Middle frontal gyrus (tissue), 1 donor: ENCODE results near the gene CPT2.

Source experiments
- DNase-seq: peaks from one replicate; pipeline ENCODE4 v3.0.0-alpha.2; 2015; ENCODE audit warnings: low spot score; ENCODE audit errors: extremely low spot score

CPT2 gene

DNA sequence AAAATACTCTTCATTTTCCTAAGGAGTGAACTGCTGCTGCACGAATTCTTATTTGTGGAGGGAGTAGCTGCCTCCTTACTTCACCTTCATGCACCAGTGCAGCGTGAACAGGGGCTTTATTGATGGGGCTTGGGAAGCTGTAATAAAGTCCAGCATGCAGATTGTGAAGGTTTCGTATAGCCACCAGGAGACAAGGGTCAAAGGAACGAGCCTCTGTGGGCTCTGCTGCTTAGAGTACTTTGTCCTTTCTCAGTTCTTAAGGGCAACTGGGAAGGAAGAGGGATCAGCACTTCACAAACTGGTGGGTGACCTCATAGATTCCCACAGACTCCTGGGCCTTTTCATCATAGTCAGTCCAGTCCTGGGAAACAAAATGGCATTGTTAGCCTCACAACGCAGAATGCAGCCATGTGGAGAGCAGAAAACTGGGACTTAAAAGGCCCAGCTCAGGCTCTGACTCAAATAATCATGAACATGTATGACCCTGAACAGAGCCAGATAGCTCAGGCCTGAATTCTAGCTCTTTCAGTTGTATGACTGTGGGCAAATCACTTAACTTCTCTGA lies 17.8 kb downstream of the CPT2 start:
- no peak for DNase-seq

DNA sequence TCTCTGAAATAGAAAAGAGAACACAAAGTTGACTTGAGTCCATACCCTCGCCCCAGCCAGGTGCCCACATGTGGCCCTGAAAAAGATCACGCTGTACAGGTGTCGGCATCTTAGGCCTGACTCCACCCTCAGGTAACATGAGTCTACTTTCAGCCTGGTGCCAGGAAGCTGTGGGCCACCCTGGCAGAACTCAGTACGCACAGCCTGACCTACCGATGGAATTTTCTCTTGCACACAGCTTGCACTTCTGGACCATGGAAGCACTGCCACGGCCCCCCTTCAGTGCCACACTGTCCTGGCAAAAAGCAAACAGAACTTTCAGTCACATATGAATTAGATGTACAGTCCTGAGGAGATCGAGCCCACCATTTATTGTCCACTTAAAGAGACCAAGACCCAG lies 21.6 kb downstream of the CPT2 start:
- DNase-seq: no peak

DNA sequence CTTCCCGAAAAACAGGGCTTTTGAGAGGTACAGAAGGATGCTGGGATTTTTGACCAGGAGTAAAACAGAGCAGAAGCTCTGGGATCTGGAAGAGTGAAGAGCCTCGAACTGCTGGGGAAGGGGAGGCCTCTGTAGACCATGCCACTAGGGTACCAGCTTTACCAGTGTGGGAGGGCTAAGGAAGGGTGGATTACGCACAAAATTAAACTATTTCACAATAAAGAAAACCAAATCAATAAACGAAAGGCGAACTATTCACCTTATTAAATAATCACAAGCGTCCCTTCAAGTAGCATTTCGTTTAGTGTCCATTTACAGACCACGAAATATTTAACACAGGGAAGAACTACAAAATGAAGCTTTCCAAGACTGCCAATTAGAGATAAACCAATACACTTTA lies 23.1 kb downstream of the CPT2 start:
- DNase-seq: no peak

DNA sequence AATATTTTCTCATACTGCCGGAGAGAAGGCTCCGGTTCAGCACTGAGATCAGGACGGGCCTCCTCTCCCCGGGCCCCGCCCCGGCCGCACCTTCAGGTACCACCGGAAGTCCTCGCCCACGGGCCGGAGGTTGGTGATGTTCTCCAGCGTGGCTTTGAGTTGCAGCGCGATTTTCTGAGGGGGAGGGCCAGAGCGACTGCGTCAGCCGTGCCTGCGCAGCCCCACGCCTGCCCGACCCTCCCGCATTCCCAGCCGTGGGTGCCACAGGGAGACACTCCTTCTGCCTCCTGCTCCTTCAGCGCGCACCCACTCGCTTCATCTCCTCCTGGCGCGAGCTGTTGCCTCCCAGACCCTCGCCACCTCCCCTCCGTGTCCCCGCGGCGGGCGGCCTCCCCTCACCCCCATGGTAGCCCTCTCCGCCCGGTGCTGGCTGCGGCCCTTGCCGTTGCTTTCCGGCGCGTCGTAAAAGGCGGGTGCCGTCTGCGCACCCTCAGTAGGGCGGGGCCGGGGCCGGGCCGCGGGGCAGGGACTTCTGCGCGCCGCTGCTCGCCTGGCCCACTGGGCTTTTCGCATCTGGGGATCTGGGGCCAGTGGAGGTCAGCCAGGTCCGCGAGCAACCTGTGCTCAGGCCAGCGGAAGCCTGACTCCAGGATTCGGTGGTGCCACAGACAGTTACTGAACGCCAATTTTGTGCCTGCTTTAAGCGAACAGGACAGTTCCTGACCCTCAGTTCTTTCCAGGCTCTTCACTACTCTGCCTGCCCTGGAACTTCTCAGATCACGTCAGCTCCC lies 23.7 kb downstream of the CPT2 start, which contains the start of gene CZIB:
CZIB (minus strand) TSS at position 464 of the 791 bp plus-strand sequence; CDS start at position 405, 59 bp downstream.
- peak; percentile 79 for DNase-seq

DNA sequence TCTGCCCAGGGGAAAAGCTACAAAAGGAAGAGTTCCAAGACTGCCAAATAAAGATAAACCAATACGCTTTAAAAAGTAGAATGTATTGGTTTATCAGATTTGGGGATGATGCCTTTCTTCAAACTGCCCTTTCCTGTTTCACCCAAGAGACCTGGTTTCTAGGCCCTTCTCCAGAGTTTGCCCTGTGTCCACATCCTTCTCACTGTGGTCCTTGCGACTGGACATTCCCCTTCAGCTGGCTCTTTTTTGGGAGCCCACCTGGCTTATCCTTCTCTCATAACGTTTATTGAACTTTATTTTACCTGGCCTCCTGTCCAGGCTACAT lies 24.3 kb downstream of the CPT2 start:
- no peak for DNase-seq

DNA sequence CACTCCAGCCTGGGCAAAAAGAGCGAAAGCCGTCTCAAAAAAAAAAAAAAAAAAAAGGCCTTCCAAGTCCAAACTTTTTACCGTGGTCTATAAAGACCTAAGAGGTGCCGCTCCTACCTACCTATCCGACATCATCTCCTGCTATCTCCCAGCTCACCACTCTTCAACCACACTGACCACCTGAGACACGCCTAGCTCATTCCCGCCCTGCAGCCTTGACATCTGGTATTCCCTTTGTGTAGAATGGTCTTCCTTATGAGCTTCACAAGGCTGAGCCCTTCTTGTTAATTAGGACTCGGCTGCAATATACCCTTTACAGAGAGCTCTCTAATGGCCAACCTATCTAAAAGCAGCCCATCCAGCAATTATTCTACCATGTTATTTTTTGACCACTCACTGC lies 41.0 kb downstream of the CPT2 start:
- no peak for DNase-seq

DNA sequence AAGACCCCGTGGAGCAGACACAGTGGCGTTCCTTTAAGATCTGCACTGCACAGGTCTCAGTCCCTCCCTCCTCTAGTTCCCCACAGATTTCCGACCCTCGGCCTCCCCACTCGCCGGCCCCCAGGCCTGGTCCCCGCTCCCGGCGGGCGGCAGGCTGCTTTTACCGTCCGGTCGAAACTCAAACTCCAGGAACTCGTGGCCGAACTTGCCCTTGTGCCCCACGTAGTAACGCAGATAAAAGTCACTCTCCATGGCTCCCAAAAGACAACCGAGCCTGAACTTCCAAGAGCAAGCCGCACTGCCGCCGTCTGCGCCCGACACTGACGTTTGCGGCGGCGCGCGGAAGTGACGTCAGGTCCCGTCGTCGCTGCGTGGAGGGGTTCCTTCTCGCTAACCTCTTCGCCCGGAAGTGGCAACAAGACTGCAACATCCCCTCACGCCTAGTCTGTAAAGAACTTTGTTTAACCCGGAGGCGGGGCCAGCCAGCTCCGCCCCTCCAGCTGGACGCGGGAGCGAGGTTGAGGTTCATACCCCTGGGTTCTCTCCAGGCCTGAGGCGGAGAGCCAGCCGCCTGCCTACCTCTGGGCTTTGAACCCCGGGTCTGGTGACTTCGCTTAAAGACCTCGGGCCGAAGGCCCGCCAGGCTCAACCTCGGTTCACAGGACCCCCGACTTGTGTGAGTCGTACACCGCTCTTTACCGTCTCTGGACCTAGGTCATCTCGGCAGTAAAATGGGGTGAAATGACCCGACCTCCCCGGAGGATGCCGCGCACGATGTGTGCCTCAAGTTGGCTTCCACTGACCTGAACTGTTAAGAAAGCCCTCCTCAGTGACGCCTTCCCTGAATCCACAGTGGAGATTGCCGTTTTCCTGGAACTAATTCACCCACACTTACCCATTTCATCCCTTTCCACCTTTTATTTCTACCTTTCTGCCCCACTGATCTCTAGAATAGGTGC lies 41.9 kb downstream of the CPT2 start, which contains the start of gene MAGOH:
MAGOH (minus strand) TSS at position 322 of the 959 bp plus-strand sequence; CDS start at position 252, 70 bp downstream.
- peak; percentile 93 for DNase-seq

DNA sequence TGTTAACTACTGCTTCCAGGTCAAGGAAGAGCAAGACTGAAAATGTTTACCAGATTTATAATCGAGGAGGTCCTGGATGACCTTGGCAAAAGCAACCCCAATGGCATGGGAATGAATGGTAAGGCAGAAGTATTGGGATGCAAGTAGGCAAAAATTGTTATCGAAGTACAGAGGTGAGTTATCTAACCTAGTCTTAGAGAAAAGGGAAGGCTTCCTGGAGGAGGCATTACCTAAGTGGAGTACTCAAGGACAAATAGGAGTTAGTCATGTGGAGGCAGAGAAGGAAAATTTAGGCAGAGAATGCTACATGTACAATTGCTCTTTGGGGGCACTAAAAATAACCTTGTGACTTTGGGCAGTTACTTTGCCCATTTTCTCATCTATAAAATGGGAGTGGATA lies 45.2 kb downstream of the CPT2 start:
- DNase-seq: no peak

DNA sequence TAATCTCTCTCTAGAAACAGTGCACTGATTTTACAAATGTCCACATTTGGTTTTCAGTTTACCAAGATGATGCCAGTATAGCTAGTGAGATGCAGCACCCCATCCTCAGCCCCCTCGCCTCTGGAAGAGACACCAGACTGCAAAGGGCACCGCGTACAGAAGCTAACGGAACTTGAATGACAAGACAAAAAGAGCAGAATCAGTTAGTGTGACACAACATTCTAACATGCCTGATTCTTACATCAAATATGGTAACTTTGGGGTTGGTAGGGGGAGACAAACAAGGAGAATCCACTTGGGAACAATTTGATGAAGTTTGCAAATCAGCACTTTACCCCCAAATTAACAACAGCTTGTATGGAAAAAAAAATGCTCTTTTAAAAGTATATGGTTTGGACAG lies 45.8 kb downstream of the CPT2 start:
- DNase-seq: no peak

DNA sequence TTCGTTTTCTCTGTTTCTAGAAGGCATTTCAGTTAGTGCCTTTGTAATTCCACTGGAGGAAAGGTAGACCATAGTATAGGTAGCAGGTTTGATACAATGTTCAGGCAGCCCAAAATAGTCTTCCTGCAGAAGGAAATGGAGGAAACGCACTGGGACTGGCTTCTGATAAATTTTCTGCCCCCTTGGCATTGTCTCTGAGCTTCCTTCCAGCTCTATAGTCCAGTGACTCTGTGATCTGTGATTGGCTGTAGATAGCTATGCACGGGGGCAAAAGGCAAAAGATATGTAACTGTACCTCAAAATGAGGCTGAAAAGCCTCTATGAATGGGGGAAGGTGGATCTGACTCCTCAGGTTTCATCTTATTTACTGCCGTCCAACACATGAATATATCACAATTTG lies 47.5 kb downstream of the CPT2 start:
- no peak for DNase-seq

DNA sequence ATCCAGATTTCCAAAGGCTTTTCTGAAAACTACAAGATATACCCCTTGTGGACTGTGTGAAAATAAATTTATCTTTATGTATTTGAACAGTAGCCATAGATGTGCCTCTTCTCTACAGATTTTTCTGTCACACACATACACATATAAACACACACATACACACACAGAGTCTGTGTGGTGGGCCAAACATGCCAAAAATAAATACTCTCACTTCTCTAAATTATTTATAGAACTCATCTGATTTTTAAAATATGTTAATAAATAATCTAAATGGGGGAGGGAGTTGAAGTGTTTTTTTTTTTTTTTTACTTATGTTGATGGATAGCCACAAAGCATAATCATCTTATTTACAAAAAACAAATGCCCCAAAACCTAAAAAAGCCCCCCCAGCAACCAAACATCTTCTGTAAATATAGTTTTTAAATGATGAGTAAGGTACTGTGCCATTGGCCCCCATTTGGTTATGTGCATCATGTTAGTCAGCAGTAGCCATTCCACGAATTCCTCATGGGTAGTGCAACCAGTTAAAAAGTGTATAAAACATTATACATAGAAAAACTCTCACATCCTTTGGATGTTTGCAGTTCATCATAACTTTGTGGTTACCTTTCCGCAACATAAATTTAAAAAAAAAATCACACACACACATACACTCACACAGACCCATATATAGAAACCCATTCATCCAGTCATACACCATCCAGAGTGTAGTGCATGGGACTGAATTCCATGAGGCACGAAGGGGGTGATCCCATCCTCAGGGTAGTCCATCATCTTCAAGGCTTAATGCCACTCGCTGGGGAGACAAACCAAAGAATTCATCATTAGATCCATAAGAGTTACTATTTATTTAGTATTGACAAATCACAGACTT lies 49.9 kb downstream of the CPT2 start:
- no peak for DNase-seq

DNA sequence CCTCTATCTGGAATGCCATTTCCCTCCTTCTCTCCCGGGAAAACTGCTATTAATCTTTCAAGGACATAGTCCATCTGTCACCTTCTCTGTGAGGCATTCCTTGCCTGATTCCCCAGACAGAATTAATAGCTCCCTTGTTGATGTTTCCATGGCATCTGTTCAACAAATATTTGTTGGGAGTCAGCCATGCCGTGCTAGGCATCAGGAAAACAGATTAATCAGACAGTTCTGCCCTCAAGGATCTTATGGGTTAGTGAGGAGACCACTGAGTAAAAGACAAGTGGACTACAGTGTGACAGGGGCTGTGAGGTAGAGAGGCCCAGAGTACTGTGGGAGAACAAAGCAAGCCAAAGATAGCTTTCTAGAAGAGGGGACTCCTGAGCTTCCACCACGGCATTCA lies 53.1 kb downstream of the CPT2 start:
- no peak for DNase-seq

DNA sequence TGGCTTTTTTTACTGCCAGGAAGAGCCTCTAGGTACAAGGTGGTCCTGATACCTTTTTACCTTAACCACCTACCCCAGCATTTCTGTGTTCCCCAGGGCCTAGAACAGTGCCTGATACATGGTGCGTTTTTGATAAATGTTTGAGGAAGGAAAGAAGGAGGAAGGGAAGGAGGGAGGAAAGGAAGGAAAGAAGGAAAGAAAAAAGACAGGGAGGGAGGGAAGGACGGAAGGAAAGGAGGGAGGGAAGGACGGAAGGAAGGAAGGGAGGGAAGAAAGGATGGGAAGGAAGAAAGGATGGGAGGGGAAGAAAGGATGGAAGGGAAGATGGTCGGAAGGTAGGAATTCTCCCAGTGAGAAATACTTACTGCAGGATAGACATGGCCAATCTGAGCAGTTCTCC lies 53.7 kb downstream of the CPT2 start:
- DNase-seq: no peak

DNA sequence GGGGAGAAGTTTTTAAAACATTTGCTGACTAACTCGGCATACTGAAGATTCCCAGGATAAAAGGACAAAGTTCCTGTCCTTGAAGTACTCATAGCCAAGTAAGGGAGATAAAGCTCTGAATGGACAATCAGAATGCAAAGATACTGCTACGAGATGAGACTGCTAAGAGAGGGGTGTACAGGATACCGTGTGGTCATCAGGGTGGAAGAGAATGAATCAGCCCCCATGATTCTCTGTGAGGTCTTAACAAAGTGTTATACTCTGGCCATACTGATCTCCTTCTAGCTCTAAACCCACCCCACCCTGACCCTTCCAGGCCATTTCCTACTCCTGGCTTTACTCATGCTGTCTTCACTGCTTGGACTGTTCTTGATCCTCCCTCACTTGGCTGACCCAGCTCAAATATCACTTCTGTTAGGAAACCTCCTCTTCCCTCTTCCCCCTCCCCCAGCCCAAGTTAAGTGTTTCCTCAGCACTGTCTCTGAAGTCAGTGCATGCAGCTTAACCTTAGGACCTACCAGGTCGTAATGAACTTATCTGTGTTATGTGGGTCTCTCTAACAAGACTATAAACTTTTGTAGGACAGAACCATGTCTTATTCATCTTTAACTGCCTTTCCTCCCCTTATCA lies 57.5 kb downstream of the CPT2 start:
- DNase-seq: no peak

DNA sequence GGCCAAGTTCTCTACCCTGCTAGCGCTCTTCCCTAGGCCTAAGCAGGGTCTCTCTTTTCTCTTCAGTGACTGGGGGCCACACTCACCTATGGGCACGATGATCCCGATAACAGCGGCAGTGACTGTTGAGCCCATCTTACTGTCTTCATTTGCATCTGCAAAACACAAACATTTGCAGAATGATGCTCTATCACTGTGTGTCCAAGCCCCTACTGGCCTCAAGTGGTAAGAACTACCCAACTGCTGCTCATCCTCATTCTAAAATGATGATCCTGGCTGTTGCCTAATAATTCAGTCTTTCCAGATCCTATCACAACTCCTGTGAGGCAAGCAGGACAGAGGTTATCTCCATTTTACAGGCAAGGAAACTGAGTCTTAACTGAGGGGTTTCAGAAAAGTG lies 58.4 kb downstream of the CPT2 start:
- DNase-seq: no peak

DNA sequence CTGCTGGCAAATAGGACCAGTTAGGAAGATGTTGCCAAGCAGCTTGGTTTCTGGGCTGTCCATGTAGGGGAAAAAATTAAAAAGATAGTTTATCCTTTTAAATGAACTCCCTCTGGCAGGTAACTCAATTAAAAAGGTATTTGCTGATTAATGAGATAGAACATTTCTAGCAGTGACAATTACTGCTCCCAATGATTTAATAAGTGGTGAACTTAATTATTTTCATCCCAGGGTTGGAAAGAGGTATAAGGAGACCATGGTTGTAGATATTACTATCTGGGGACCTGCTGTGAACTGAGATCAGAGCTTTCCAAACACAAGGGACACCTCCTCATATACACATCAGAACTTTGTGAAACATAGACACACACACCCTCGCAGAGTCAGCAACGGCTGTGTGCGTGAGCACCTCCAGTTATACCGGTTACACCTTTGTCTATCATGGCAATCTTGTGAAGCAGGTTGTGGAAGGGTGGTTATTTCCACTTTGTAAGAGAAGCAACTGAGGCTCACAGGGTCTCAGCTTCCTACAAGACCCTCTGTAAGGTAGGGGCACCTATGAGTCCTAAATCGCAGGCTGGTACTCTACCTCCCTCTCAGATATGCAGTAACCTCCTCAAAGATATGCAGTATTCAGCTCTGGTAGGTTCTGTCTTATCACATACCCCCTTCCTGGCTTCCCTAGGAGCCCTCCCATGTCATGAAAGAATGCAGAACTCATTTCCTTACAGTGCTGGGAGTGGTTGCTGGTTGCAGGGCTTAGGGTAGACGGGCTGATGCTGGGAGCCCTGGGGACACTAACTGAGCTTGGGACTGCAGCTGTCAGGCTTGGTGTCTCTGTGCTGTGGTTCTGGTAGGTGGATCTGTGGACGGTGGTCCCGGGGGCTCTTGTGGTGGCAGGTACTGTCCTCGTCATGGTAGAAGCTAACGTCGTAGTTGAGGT lies 60.2 kb downstream of the CPT2 start:
- no peak for DNase-seq

DNA sequence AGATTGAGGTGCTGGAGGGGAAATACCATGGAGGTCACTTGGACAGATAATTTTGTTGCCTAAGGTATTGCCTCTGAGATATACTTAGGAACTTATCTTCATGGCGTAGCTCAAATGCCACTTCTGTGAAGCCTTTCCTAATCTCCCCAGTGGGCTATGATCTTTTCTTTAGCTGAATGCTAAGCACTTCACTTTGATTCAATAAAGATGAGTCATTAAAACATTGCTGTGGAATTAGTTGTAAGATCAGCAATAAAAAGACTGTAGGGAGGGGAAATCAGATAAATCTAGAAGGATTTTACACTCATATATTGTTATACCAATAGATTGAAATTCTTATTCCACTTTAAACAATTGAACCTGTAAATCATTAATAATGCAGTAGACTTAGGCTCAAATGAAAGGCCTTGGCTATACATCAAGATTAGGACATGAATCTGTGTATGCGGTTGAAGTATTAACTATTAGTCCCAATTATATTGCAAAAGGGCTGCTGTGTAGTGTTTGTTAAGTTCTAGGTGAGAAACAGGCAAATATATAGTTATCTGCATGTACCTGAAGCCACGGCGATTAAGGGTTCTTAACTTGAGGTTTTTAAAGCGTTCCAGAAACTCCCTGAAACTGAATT lies 60.9 kb downstream of the CPT2 start:
- no peak for DNase-seq

DNA sequence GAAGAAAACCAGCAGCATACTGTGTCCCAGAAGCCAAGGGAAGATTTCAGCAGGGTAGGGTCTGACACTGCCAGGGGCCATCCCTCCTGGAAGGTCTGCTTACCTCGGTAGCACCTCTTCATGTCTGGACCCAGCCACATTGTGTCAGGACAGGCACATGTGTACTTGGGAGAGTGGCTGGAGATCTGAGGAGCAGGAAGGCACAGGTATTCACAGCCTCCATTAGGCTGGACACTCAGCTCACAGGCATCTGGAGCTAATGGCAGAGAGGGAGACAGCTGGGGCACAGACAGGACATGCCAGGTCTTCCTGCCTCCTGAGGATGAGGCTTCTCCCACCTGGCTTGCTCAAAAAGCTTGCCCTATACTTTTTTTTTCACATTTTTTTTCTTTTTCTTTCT lies 61.6 kb downstream of the CPT2 start:
- no peak for DNase-seq

DNA sequence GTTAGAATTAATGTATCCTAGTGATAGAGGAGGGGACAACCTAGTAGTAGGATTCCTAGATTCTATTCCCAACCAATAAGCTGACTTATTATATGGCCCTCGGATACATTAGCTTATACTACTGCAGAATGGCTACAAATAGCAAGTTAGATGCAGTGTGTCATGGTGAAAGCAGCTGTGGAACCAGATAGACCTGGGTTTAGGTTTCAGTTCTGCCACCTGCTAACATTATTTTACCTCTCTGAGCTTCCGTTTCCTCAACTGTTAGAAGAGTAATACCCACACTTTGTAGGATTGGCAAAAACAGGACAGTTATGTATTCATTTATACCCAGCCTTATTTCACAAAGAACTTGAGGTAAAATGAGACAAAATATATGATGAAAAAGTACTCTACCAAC lies 63.3 kb downstream of the CPT2 start:
- DNase-seq: no peak
